ELF-1 (cell line): Measurements from ENCODE around the gene STMND1.

Experiments used
- DNase-seq: peaks from one replicate; pipeline ENCODE4 v3.0.0-alpha.2; 2016; ENCODE audit warnings: low read depth, low spot score

Gene STMND1

DNA sequence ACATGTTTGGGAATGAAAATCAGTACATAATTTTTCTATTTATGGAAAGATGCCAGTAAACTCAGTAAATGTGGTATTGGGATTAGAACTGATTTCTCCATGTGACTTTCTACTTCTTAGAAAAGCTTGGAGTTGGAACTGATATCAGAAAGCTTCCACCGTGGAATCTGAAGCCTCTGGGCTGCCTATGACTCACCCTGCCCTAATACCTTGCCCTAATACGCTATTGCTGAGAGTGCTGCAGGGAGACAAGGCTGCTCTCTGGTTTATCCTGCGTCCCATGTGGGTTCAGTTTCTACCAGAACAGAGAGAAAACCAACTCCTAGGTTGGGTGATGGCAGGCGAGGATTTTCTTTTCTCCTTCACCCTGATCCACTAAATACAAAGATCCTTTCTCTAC, 3.3 kb upstream of the STMND1 start:
- DNase-seq = peak; percentile 30

DNA sequence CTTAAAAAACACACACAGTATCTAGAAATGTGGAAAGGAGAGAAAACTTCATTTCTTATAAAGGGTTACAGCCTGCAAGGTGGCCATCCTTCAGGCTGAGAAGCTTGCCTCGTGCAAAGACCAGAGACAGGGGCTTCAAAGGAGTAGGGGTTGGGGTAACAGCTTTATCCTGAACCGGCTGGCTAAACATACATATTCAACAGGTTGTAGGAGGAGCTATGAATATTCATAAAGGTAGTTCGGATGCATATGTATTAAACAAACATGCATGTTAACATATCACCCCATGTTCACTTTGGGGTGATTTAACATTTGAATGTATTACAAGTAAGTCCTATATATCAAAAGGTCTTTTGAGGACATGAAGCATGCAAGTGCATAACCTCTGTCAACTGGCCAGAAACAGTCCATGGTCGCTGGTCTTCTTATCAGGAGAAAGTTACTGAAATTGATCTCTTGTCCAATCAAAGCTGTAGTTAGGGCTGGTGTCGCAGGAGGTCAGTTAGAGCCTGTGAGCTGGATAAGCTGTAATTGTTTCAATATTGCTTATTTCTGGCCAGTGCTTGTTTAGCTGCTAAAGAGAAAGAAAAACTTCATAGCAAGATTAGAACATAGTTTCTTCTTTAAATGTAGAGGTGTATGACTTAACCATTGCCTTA, 2.3 kb upstream of the STMND1 start:
- no peak for DNase-seq

DNA sequence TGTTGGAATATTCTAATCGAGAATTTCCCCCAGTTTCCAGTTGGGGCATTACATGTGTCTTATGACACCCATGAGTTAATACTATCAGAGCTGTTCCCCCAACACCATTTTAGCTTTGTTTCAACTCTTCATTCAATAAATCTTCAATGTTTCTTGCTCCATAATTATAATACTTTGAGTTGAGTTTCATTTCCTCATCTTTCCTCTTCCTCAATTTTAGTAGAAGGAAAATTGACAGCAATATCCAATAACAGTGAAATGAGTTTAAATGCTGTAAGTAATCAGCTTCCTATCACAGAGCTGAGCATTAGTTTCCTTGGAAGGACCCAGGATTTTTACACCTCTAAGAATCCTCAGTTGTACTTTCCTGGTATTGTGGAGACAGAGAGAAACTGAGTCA, 1.0 kb upstream of the STMND1 start:
- no peak for DNase-seq

DNA sequence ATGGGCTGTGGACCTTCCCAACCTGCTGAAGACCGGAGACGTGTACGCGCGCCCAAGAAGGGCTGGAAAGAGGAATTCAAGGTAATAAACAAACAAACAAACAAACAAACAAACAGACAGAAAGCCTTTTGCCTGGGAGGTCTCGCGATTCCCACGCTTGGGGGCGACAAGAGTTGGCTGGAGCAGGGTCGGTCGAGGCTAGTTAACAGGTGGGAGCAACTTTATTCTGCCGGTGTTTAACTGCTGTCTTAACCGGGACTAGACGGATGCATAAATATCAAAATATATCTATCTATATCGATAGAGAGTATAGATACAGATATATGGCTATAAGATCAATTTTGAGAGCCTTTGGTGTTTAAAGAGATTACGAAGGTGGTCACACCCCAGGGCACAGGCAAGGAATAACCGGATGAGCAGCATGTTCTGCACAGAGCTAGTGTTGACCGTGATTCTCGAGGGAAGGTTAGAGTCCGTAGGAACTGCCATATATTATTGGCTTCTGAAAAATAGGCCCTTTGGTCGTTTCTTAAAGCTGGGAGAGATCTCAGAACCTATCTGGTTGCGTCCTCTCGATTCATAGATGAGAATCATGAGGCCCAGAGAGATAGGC, 514 bp downstream of the STMND1 start:
- no peak for DNase-seq

DNA sequence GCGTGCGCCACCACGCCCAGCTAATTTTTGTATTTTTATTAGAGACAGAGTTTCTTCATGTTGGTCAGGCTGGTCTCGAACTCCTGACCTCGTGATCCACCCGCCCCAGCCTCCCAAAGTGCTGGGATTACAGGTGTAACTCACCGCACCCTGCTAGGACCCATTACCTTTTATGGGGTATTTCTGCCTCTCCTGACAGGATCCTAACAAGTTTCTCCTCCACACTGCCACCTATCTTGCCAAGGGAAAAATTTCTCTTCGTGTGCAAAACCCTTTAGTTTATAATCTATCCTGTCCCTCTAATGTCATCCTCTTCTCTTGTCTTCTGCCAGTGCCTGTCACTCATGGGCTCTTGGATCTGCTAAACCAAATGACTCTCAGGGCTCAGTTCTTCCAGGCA, 1.9 kb downstream of the STMND1 start:
- DNase-seq = no peak

DNA sequence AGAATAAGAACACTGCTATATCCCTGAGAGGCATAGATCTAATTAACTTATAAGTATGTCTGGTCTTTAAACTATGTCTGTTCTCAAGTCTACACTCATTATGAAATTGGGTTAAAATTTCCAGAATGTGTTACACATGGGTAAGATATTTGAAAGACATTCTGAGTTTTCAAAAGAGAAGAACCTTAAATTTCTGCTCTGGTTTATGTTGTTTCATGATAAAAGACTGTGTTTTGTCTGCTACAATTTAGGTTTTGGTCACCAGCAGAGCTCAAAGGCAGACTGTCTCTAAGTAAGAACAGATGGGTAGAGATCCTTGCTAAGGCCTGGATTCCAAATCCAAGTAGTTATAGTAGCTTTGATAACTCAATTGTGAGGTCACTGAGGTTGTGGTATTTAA, 6.0 kb downstream of the STMND1 start:
- DNase-seq = no peak

DNA sequence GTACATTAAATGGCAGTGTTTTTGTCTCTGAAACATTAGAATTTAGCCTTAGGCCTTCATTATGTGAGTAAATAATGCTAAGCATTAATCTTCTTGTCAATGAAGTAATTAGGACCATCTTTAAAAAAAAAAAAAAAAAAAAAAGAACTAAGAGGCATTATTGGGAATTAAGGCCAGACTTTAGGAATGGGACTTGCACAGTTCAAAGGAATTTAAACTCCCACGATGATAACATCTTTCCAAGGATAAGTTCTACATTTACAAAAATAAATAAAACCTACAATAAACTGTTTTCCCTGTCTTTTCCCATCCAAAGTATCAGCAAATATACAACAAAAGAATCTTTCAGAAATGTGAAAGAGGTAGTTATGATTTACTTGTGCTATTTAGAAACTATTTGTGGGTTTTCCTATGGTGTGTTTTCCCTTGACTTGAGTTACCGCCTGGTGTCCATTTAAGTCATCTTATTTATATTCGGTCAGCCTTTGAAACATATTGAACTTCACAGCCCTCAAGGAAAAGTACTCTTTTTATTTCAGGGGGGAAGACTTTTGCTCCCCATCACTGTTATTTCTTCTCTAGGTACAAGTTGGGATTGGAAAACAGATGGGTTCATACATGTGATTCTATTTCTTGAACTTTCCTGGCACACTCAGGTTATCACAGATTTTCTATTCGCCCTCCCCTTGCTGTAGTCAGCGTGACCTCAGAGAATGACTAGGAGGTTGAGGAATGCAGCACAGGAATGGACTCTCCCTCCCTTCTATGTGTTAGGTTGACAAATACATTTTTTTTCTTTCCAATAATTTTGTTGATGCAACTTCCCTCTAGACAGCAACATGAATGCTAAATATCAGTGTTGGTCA, 13.6 kb downstream of the STMND1 start:
- no peak for DNase-seq

DNA sequence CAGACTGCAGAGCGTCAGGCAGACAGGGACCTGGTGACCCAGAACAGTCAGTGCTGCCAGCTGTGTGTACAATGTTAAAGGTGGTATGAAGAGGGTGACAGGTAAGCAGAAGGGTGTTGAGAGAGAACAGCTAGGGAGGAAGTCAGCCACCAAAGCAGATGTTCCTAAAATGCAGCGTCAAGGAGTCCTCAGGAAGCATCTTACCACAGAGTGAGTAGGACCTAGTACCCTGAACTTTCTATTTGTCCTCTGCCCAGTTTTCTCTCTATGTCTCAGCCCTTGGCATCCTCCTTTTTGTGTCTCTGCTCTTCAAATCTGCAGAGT, 14.2 kb downstream of the STMND1 start:
- DNase-seq = no peak

DNA sequence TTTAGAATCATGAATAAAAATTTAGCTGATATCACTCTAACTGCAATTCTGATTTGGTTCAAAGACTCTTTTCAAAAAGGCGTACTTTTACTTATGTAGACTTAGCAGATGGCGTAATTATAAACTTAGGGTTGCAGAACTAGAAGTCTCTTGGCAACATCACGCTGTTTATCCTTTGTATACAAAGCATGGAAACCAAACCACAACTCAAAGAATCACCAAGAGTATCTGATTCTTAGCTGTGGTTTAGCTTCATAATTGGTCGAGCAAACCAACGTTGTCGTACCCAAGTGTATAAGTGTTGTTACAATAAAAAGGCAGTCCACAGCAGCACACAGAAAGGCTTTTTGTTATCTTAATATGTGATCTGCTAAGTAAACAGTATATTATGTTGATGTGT, 18.2 kb downstream of the STMND1 start:
- no peak for DNase-seq

DNA sequence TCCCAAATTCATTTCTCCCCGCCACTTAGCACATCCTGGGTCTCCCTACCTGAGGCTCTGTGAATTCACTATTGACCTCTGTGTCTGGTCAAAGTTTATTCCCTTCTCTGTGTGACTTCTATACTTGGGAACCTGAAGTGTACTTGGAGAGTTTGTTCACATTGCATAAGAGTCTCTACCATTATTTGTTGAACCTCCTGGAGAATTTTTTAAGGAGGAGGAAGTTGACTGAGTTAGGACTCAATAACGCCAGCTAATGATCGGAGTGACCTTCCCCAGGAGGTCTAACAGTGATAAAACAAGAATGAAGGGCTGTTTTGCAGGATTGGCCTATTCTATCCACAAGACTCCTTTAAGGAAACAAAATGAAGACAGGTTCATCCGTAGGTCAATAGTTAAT, 23.6 kb downstream of the STMND1 start:
- no peak for DNase-seq

DNA sequence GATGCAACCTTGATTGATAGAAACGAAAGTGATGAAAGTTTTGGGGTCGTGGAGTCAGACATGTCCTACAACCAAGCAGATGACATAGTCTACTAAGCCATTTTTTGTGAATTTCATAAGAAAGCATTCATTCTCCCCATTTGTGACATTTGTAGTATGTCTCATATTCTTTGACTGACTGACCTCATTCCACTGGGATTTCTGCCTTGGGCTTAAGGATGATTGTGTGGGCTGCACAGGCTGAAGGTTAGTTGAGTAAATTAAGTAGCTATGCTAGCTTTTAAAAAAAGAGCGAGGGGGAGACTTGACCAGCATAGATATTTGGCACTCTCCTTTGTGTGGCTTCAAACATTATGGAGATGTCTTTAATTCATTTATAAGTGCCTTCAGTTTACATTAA, 28.9 kb downstream of the STMND1 start:
- DNase-seq = no peak

DNA sequence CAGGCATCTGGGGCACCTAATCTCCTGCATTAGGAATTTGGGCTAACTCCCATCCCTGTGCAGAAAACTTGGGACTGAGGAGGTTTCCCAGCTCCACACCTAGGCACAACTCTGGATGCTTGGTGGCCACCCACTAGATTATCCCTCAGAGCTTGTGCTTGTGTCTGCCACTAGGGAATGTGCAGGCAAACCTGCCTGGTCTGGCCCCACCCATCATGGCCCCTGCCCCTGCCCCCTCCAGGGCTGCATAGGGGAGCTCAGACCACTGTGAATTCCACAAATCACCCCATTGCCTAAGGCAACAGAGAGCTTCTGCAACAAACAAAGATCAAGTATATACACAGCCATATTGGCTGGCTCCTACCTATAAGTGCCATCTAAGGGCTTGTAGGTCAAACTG, 31.1 kb downstream of the STMND1 start:
- no peak for DNase-seq

DNA sequence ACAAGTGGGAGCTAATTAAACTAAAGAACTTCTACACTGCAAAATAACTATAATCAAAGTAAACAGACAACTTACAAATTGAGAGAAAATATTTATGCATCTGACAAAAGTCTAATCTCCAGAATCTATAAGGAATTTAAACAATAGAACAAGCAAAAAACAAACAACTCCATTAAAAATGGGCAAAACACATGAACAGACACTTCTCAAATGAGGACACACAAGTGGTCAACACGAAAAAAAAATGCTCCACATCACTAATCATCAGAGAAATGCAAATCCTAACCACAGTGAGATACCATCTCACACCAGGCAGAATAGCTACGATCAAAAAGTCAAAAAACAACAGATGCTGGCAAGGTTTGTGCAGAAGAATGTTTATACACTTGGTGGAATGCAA, 36.2 kb downstream of the STMND1 start:
- DNase-seq = no peak

DNA sequence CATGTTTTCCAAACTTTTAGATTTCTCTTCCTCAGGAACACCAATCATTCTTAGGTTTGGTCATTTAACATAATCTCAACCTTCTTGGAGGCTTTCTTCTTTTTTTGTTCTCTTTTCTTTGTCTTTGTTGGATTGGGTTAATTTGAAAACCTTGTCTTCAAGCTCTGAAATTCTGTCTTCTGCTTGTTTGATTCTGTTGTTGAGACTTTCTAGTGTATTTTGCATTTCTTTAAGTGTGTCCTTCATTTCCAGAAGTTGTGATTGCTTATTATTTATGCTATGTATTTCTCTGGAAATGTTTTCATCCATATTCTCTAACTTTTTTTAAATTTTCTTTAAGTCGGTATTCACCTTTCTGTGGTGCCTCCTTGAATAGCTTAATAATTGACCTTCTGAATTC, 42.2 kb downstream of the STMND1 start:
- no peak for DNase-seq

DNA sequence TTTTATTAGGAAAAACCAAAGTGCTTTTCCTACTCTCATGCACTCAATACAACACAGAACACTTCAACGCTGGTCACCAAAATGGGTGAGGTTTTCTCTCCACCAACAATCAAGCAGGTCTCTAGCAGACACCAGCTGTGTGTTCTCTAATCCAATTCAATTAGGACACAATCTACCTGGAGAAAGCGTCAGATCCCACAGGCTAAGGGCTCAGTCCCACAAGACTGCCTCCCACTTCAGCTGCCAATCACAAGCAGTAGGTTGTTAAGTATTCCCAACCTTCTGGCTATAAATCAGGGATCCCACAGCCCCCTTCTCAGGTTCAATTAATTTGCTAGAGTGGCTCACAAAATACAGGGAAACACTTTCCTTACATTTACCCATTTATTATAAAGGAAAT, 47.7 kb downstream of the STMND1 start:
- no peak for DNase-seq

DNA sequence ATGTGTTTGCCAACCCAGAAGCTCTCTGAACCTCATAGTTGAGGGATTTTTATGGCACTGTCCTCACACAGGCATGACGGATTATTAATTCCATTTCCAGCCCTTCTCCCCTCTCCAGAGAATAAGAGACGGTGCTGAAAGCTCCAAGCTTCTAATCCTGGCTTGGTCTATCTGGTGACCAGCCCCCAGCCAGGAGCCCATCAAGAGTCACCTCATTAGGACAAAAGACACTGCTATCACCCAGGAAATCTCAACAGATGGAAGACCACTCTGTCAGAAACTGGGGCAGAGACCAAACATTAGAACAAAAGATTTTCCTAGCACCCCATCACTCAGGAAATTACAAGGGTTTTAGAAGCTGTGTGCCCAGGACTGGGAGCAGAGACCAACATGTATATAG, 48.2 kb downstream of the STMND1 start:
- DNase-seq = no peak

DNA sequence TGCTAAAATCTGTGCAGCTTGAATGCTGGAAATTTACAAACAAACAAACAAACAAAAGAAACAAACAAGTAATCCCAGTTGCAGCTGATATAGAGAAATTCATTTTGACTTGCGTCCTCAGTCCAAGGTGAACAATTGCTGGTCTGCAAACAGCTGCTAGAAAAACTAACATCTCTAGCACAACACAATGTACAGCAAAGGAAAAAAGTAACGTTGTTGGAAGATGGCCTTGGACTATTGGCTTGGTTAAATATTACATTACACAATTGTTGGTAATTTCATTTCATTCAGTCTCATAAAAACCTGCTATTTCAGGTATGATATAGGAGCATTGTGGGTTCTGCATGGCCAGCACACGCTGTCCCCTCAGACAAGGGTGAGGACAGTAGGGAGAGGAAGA, 50.0 kb downstream of the STMND1 start:
- no peak for DNase-seq

DNA sequence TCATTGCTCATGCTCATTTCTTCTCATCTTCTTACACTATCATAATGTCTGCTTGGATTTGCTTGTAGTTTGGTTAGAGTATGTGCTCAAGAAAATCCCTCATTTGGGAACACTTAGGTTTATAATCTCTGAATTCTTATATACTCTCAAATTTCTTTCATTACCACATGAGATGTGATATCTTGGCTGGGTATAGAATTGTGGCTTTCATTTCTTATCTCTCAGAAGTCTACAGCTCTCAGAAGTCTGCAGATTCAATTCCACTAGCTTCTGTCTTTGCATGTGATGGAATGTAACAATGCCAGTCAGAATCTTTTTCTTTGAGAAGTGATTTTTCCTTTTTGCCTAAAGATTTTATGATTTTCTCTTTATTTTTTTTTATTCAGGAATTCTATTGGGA, 50.9 kb downstream of the STMND1 start:
- DNase-seq = no peak

DNA sequence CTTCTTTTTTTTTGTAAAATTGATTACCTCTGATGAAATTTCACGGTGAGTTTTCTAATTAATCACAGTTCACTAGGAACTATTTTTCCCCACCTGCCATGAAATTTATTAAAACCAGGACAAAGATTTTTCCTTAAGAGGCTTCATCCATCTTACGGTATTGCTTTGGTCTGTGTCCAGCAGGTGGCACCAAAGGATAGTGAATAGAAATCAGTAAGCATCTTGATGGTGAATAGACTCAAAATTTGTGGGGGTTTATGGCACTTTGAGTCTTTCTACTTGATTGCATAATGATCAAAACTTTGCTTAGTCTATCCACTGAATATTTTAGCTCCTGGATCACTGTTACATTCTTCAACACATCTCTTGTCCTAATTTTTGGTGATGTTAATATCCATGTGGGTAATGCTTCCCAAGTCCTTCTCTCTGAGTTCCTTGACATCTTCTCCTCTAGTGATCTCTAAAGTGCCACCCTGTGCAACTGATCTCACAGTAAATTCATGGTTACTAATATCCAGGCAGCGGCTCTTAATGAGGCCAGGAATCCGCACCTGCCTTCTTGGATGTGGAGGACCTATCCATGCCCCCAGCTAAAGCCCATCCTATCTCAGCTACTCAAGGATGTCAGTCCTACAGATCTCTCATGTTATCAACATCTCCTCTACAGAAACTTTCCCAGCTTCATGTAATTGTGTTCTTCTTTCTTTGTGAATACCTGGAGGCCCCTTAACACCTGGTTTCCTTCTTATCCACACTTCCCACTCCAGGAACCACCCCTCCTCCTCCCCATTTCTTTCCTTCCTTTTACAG, 54.5 kb downstream of the STMND1 start:
- no peak for DNase-seq

DNA sequence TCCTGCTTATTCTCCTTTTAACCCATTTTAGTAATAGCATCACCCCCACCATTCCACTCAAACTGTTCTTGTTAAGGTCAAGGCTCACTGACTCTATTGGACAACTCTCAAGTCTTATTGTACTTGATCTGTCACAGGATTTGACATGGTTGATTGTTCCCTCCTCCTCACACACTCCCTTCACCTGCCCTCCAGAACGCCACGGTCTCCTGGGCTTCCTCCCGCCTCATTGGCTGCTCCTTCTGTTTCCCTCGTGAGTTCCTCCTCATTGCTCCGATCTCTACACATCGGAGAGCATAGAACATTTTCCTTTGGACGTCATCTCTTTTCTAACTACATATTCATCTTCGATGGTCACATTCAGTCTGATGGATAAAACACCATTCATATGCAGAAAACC, 55.1 kb downstream of the STMND1 start:
- no peak for DNase-seq

DNA sequence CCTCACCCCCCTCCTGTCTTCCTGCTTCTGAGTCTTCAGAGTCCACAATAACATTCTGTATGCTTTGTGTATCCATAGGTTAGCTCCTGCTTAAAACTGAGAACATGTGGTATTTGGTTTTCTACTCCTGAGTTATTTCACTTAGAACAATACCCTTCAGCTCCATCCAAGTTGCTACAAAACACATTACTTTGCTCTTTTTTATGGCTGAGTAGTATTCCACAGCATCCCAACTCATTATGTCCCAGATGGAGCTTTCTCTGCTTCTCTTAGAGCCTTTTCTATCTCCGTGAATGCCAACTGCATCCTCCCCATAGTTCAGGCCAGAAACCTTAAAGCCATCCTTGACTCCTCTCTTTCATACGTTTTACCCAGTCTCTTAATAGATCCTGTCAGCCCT, 55.8 kb downstream of the STMND1 start:
- DNase-seq = no peak

DNA sequence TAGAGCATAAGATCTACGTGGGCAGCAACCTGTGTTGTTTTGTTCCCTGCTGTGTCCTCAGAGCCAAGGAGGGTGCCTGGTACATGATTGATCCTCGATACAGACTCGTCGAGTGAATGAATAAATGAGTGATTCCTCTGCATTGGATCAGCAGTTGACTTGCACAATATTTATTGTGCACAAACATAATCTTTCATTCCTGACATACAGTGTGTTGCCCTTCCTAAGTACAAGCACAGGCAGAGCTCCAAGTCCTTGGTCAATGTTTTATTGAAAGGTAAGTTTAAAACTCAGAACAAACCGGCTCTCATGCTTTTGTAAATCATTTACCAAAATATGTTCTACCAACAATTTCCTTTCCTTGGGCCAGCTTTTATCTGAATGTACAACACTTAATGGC, 57.4 kb downstream of the STMND1 start:
- DNase-seq = no peak
